ENCODE data around the gene OSBPL5.
"Not testable (repeated sequence)": the region's sequence is repeated elsewhere in the genome, so short reads cannot be mapped to it uniquely, and the experiment has no call there.

GRCh38 chr11:3113661-3114060 lies 51.4 kb downstream of the OSBPL5 start:
- TF ChIP-seq CTCF, POLR2A (IDR thresholded peaks at IDR 0.05): not testable (repeated sequence)

Data from heart left ventricle (tissue), 13 donors.